Measurements from ENCODE around the gene GRK6.

The GRK6 gene

DNA sequence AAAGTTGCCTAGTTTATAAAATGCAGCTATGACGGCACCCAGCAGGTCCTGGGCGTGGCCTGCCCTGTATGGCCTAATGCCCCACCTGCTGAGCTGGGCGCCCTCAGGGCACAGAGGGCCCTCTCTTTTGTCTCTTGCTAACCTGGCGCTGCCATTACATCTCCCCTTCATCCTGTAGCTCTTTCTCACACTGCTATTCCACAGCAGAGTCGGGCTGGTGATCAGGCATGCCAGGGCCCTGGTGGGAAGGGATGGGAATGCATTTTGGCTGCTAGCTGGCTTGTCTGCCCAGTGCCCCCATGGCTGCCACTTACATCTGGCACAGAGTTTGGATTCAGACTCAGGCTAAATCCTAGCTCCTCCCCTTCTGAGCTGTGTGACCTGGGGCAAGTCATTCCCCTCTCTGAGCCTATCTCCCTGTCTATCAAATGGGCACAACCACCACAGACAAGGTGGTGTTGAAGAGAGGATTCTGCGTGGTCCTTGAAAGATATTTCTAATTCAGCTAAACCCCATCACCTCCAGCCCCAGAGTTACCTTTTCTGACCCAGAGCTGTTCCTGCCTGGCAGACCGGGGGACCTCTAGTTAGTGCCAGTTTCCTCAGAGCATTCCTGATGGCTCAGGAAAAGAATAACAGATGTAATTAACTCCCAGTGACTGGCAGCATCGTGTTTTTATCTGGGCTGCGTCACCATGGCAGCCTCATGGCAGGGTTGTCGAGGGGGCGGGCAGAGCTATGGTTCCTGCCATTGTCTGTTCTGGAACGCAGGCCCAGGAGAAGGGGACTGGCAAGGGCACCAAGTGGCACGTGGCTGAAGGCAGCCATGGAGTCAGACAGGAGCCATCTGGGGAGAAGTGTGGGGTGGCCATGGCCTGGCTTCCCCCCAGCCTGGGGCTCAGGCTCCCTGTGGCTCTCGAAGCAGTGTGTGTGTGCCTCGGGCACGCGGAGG lies 26.5 kb downstream of the GRK6 start:
- DNase-seq (ENCODE audit: low read depth, low spot score): no peak

DNA sequence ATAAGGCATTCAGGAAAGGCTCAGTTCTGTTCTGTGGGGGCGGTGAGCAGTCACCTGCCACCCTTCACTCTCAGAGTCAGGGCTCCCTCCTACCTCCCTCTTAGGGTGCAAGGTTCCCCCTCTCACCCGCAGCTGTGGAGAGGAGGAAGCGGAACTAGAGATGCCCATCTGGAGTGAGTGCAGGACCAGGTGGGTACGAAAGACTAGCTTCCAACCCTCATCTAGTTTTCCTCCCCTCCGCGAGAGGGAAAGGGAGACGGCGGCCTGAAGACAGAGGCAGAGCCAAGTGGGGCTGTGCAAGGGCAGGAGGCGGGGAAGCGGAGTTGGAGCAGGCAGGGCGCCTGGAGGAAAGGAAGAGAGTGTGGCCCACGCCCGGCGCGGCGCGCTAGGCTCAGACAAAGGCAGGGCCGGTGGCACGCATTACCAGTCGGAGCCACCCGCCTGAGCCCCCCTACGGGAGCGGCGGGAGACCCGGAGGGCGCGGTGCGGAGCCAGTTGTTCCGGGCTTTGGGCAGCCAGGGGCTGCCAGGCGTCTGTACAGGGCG lies 27.4 kb downstream of the GRK6 start:
- no peak for DNase-seq (ENCODE audit: low read depth, low spot score)

DNA sequence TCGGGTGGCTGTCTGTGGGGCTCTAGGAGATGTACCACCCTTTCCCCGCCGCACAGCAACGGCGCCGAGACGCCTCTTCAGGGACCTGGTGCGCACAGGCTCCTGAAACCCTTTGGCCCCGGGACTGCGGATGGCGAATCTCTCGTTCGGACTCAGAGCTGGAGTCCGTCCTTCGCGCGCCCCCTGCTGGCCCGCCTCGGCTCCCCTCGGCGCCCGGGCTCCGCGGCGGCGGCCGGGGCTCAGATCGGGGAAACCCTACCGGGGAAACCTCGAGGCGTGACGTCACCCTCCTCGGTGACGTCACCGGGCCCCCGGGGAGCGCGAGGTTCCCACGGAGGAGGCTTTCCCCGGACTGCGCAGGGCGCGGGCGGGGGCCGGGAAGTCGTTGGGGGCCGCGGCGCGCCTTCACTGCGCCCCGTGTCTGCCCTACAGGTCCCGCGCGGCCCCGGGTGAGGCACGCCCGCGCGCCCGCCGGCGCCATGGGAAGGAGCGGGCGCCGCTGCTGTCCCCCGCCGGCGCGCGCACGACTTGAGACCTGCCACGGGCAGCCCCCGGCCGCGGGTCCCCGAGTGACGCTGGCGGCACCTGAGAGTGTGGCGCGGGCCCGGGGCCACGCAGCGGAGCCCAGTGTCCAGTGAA lies 28.0 kb downstream of the GRK6 start:
- peak; percentile 34 for DNase-seq (ENCODE audit: low read depth, low spot score)

DNA sequence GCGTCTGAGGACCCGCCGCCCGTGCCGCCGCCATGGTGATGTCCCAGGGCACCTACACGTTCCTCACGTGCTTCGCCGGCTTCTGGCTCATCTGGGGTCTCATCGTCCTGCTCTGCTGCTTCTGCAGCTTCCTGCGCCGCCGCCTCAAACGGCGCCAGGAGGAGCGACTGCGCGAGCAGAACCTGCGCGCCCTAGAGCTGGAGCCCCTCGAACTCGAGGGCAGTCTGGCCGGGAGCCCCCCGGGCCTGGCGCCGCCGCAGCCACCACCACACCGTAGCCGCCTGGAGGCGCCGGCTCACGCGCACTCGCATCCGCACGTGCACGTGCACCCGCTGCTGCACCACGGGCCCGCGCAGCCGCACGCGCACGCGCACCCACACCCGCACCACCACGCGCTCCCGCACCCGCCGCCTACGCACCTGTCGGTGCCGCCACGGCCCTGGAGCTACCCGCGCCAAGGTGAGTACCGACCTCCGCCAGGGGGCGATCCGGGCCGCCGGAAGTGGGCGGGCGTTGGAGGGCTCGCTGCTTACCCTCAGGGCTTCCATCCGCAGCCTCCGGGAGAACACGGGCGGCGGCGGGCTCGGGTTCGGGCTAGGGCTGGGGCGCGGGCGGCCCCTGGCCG lies 28.7 kb downstream of the GRK6 start:
- no peak for DNase-seq (ENCODE audit: low read depth, low spot score)

DNA sequence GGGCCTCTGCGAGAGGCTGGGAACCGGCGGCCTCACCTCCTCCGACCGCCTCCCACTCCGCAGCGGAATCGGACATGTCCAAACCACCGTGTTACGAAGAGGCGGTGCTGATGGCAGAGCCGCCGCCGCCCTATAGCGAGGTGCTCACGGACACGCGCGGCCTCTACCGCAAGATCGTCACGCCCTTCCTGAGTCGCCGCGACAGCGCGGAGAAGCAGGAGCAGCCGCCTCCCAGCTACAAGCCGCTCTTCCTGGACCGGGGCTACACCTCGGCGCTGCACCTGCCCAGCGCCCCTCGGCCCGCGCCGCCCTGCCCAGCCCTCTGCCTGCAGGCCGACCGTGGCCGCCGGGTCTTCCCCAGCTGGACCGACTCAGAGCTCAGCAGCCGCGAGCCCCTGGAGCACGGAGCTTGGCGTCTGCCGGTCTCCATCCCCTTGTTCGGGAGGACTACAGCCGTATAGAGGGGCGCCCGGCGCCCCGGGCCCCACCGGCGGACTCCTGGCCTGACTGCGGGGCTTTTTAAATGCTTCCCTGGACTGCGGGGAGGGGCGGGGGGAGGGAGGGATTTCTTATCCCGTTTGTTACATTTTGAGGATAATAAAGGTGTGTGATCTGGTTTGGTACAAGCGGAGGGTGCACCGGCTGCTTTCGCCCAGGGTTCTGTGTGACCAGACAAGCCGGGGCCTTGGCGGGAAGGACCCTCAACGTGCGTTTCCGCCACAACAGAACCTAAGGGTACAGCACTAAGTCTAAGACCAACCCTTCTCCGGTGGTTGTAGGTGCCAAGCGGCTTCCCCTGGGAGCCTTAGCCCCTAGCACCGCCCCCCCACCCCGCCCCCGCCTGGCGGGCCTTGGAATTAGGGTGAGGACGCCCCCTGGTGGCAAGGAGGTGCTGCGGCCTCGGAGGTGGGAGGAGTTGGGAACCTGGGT lies 29.4 kb downstream of the GRK6 start:
- DNase-seq (ENCODE audit: low read depth, low spot score): no peak

DNA sequence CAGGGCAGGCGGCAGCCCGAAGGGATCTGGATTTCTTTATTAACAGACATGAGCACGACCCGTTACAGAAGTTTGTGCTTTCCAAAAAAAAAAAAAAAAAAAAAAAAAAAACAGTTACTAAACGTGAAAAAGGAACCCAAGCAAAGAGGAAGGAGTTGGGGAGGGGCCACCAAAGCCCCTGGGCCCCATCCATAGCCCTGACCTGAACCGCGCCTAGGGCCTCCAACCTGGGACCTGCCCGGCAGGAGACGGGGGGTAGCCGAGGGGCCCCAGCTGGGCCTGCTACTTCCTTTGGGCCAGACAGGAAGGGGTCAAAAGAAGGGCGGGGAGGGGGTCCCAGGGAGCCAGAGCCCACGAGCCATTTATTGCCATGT lies 30.1 kb downstream of the GRK6 start:
- DNase-seq (ENCODE audit: low read depth, low spot score): no peak

DNA sequence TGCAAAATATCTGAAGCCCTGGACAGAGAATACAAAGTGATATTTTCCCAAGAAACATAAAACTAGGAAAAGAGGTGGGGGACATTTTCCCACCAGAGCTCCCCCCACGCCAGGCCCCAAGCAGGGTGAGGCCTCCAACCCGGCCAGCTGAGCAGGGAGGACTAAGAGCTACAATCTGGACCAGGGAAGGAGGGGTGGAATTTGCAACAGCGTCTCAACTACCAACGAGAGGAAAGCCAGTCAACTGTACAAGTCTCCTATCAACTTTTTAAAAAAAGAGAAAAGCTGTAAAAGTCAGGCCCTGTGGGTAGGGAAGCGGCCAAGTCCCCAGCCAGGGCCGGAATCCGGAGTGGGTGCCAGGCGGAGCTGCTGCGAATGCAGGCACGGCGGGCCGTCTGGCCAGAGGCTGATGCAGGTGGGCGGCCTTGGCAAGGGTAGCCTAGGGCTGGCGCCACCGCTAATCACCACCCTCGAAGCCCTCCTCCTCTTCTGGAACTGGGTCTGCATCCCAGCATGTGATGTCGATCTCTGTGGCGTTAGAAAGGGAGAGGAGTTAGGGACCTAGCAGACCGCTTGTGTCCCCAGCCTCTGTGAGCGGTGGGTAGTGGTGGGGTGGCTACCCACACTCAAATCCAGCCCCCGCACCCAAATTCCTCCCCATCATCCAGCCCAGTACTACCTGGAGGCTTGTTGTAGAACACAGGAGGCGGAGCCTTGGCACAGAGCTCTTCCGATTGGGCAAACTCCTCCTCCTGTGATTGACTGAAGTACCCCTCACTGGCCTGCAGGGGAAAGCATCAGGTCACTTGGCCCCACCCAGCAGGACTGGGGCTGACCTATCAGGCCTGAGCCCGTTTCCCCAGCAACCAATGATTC lies 30.7 kb downstream of the GRK6 start:
- DNase-seq (ENCODE audit: low read depth, low spot score): peak; percentile 82

DNA sequence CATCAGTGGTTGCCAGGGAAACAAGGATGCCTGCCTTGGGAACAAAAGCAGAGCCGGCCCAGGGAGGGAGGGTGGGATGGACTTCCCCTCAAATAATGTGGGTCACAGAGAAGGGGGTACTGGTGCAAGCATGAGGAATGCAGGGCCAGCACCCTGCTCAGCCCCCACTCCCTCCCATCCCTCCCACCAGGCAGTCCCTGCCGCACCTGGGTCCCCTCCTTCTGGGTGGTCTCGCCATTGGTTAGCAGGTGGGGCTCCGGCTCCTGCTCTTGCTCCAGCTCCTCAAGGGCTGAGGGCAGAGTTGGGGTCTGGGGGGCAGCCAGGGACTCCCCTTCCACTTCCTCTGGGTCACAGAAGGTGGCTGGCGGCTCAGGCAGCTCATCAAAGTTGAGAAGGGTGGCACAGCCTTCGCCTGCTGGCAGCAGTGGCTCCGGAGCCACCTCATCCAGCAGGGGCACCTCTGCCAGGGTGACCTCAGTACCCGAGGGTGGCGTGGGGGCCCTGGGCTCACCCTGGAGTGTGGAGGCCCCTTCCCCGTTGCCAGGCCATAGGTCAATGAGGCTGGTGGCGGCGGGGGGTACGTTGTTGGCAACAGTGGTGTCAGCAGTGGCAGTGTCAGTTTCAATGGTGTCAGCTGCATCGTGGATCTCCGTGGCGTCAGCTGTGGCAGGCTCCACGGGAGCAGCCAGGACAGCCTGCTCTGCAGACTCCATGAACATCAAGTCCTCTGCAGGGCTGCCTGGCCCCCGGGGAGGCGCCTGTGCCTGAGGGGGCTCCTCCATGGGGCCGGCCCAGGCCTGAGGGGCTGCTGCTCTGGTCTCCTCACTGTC lies 31.6 kb downstream of the GRK6 start:
- DNase-seq (ENCODE audit: low read depth, low spot score): no peak

DNA sequence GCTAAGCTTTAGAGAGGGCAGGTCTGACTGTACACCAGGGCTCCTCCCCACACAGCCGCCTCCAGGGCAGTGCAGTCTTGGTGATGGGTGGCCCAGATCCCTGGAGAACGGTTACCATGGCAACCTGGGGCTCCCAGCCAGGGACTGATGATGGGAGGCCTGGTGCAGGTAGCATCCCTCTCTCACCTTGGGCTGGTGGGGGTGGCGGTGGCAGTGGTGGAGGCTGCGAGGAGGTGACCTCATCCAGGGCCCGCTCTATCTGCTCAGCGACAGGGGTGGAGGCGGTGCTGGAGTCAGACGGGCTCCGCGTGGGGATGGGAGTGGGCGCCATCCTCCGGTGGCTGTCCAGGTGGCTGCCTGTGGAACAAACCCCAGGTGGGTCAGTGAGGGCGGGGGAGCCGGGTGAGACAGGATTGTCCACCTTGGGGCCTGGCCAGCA lies 32.5 kb downstream of the GRK6 start:
- no peak for DNase-seq (ENCODE audit: low read depth, low spot score)

DNA sequence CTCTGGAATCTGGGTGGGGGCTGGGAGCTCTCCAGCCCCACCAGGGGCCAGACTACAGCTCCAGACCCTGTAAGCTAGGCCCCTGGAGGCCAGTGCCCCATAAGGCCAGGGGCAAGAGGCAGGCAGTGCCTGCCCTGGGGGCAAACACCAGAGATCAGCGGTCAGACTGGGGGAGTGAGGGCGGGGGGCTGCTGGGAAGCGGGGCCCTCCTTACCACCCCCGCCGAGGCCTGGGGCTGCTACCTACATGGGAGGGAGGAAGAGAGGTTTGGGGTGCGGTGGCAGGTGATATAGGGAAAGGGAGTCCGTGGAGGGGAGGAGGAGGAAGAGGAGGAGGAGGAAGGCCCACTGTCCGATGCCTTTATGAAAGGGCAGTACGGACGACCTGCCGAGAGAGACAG lies 32.9 kb downstream of the GRK6 start:
- DNase-seq (ENCODE audit: low read depth, low spot score): no peak

DNA sequence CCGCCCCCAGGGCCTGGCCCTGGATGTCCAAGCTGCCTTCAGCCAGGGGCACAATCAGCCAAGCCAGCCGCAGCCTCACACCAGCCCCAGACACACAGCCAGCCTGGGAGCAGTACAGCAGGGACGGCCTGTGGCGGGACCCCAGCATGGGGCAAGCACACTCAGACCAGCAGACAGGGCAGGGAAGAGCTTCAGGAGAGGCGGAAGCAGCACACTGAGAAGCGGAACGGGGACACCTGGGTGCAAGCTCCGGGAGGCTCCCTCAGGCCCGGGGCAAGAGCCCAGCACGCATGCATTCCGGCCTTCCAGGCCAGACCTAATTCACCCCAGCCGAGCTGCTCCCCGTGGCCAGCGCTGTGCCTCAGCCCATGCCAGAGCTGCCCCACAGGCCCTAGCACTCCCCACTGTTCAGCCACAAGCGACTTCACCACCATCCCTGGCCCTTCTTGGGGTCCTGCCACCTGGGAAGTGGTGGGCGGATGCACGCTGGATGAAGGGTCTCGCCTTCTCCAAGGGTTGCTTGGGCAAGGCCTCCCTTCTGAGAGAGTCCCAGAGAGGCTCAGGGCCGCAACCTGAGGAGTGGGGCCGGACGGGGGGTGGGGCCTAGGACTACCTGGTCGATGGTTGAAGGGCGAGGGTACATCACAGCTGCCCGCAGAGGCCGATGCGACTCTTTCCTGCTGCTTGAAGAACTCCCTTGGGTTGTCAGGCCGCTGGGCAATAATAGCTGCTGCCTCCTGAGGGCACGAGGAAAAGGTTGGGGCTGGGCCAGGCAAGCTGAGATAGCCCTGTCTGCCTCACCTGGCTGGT lies 33.5 kb downstream of the GRK6 start:
- DNase-seq (ENCODE audit: low read depth, low spot score): no peak

DNA sequence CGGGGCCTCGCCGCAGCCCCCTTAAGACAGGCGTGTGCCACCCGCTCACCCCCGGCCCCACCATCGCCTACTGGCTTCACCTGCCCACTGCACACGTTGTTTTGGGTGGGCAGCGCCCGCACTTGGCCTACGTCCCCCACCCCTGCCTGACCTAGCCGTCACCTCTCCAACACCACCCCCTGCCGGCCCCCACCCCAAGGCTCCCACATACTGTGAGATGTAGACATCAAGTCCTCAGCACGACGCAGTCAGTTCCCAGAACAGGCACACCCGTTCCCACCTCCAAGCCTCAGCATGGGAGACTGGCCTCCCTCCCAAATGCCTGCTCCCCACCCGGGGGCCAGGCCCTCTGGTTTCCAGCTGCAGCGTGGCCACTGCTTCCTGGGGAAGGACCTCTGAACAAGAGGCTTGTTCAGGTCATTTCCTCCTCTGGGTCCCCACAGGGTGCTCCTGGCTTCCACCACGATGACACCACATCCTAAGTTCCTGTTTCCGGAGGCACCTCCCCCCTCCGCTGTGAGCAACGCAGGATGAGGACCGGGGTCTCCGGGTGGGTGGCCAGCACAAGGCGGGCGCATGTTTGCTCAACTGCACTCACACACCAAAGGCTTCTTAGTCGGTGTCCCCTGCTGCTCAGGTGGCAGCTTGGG lies 35.7 kb downstream of the GRK6 start:
- DNase-seq (ENCODE audit: low read depth, low spot score): no peak

DNA sequence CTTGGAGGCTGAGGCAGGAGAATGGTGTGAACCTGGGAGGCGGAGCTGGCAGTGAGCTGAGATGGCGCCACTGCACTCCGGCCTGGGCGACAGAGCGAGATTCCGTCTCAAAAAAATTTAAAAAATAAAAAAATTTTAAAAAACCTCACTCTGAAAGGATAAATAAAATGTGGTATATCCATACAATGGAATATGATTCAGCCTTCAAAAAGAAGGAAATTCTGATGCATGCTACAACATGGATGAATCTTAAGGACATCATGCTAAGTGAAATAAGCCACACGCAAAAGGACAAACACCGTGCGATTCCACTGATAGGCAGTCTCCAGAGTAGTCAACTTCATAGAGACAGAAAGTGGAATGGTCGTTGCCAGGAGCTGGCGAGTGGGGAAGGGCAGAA lies 38.6 kb downstream of the GRK6 start:
- no peak for DNase-seq (ENCODE audit: low read depth, low spot score)

DNA sequence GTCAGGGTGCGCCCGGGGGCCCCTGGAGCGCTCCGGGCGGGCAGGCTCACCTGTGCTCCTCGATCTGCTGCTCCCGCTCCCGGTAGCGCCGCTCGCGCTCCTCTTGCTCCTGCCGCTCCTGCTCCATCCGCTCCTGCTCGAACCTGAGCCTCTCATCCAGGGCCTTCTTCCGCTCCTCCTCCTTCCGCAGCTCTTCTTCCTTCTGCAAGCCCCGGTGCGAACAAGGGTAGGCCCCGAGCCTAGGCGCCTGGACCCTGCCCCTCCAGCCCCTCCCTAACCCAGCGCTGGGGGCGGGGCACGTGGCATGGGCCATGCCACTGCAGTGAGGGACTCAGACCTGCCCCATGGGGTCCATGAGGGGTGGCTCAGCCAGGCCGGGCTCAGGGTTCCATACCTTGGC lies 40.4 kb downstream of the GRK6 start:
- no peak for DNase-seq (ENCODE audit: low read depth, low spot score)

DNA sequence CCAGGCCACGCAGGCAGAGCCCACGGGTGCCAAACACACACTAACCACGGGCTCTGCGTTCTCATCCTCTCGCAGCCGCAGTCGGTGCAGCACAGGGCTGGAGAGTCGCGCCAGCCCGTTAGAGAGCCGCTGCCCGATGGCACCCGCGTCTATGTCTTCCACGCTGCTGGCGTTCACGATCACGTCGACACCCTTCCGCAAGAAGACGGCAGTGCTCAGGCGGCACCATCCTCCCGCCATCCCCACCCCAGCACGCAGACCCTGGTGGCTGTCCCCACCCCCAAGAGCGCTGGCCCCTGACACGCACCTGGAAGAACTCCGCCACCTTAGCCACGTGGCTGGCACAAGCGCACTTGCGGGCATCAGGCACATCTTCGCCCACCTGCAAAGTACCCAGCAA lies 41.0 kb downstream of the GRK6 start:
- no peak for DNase-seq (ENCODE audit: low read depth, low spot score)

DNA sequence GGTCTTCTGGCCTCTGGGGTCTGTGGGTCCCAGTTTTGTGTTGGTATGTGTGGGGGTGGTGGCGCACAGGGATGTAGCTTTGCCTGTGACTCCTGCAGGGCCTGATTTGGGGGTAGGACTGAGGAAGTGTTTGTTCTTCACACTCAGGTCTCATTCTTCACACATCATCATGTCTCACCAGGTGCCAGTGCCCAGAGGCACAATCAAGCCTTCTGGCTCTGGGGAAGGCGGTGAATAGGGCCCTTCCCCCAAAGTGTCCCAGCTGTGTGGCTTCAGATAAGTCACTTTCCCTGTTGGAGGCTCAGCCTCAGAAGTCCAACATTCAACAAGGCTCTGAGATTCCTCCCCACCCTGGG lies 41.8 kb downstream of the GRK6 start:
- DNase-seq (ENCODE audit: low read depth, low spot score): no peak

DNA sequence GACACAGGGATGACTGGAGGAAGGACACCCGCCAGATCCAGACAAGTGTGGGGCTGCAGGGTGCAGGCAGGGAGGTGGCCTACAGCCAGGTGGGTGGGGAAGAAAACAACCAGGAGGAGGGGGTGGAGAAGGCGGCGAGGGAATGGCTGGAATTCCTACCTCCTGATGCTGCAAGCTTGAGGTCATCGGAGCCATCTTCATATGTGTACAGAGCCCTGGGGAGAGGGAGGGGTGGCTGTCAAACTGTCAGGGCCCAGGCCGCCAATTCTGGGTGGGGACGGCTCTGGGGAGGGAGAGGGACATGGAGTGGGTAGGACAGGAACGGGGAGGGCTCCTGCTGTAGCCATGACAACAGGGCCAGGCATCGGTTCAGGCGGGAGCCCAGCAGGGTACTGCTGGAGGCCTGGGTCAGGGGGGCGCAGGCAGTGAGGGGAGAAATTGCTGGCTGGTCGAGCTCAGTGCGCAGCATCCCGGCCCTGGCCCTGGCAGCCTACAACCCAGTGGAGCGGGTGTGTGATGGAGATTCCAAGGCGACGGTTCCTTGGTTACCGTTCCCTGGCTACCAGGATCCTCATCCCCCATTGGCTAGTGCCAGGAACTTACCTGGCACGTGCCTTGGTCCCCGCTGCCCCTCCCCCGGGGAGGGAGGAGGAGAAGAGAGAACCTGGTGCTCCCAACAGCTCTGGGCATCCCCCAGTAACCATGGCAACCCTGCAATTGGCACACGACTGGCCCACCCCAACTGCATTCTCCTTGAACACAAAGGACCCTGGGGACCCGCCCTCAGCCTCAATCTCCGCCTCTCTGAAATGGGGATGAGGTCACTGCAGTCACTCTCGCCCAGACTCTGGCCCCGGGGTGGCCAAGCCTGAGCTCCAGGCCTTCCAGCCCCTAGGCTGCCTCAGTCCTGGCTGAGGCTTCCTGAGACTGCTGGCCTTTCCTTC lies 42.5 kb downstream of the GRK6 start:
- no peak for DNase-seq (ENCODE audit: low read depth, low spot score)
